KMS-11 (cell line): ENCODE results near the gene GOLGA8N.

ENCODE experiments used
- H2AFZ ChIP-seq: fragments of 200-600 bp; sonication (generic); 2 replicates; pipeline ENCODE4 v1.6.1; 2016; ENCODE audit warnings: antibody characterized with exemption, mixed run types, low read depth
- H3K27ac ChIP-seq: fragments of 200-600 bp; sonication (generic); 2 replicates; pipeline ENCODE4 v1.6.1; 2016; ENCODE audit warnings: mild to moderate bottlenecking, mixed run types
- H3K27me3 ChIP-seq: fragments of 200-600 bp; sonication (generic); 2 replicates; pipeline ENCODE4 v1.6.1; 2017; ENCODE audit warnings: mild to moderate bottlenecking, low read depth, mixed run types, moderate library complexity; ENCODE audit not compliant: insufficient read depth
- H3K36me3 ChIP-seq: fragments of 200-600 bp; sonication (generic); 2 replicates; pipeline ENCODE4 v1.6.1; 2017; ENCODE audit warnings: mild to moderate bottlenecking, mixed run types; ENCODE audit not compliant: insufficient read depth
- H3K4me1 ChIP-seq: fragments of 200-600 bp; sonication (generic); 2 replicates; pipeline ENCODE4 v1.6.1; 2016; ENCODE audit warnings: mild to moderate bottlenecking, low read depth, mixed run types; ENCODE audit not compliant: poor library complexity, severe bottlenecking
- H3K4me2 ChIP-seq: fragments of 200-600 bp; sonication (generic); 2 replicates; pipeline ENCODE4 v1.7.0; 2016; ENCODE audit warnings: mild to moderate bottlenecking, mixed run types
- H3K4me3 ChIP-seq: fragments of 200-600 bp; sonication (generic); IDR thresholded peaks from 2 replicates; pipeline ENCODE4 v1.6.1; 2017; ENCODE audit warnings: low read depth, low read length, mixed read lengths; ENCODE audit not compliant: insufficient read depth
- H3K79me2 ChIP-seq: fragments of 200-600 bp; sonication (generic); 2 replicates; pipeline ENCODE4 v1.6.1; 2016; ENCODE audit warnings: low read depth, mixed run types; ENCODE audit not compliant: insufficient read depth
- H3K9ac ChIP-seq: fragments of 200-600 bp; sonication (generic); 2 replicates; pipeline ENCODE4 v1.6.1; 2016; ENCODE audit warnings: mild to moderate bottlenecking, mixed run types
- H4K20me1 ChIP-seq: fragments of 200-600 bp; sonication (generic); 2 replicates; pipeline ENCODE4 v1.6.1; 2016; ENCODE audit warnings: mild to moderate bottlenecking, mixed run types; ENCODE audit not compliant: insufficient read depth
- CTCF ChIP-seq: fragments of 200-600 bp; sonication (generic); conservative IDR thresholded peaks from 2 replicates; pipeline ENCODE4 v1.6.1; 2017; ENCODE audit warnings: low read depth, mild to moderate bottlenecking, antibody characterized with exemption, low read length, moderate library complexity, mixed read lengths

GOLGA8N gene

GRCh38 chr15:32641517-32642059 lies 48.3 kb downstream of the GOLGA8N start, which contains the start of gene SCG5:
SCG5 (plus strand) TSS chr15:32641710; CDS start chr15:32643593, 1,883 bp downstream.
- H4K20me1 ChIP-seq, result no peaks in the 10 kb centered on the region
- TF ChIP-seq CTCF, result no peak
- H2AFZ ChIP-seq, result no peak within 1 kb of the TSS

GRCh38 chr15:32642667-32643435 lies 49.6 kb downstream of the GOLGA8N start:
- Histone ChIP-seq H4K20me1 (no peaks in the 10 kb centered on the region), H3K4me3 (no peak overlapping the region), H3K27ac (no peak overlapping the region), H3K79me2 (no peaks in the 10 kb centered on the region), H3K4me1 (no peaks in the 10 kb centered on the region), H3K9ac (no peak overlapping the region), H3K36me3 (peaks cover 4% of the 10 kb centered on the region; the same call in 1 of the 2 replicates), H2AFZ (no peak overlapping the region), H3K27me3 (no peaks in the 10 kb centered on the region), H3K4me2 (no peak overlapping the region)
- no peak for TF ChIP-seq CTCF

More at GRCh38 chr15:32641517-32642059, 48.3 kb downstream of the GOLGA8N start, which contains the start of gene SCG5:
- H3K27me3 ChIP-seq, result no peaks in the 10 kb centered on the region
- H3K79me2 ChIP-seq, result no peaks in the 10 kb centered on the region
- H3K4me1 ChIP-seq, result no peaks in the 10 kb centered on the region
- no peak within 1 kb of the TSS for H3K4me3 ChIP-seq
- H3K4me2 ChIP-seq, result no peak within 1 kb of the TSS
- H3K36me3 ChIP-seq, result peaks cover 6% of the 10 kb centered on the region; the same call in 1 of the 2 replicates
- no peak within 1 kb of the TSS for H3K9ac ChIP-seq
- no peak within 1 kb of the TSS for H3K27ac ChIP-seq

- TF ChIP-seq CTCF, result no peak
- Histone ChIP-seq H2AFZ (no peak overlapping the region), H3K27me3 (no peaks in the 10 kb centered on the region), H3K9ac (no peak overlapping the region), H4K20me1 (no peaks in the 10 kb centered on the region), H3K79me2 (no peaks in the 10 kb centered on the region), H3K4me1 (no peaks in the 10 kb centered on the region), H3K4me2 (no peak overlapping the region), H3K27ac (no peak overlapping the region), H3K36me3 (peaks cover 4% of the 10 kb centered on the region; the same call in 1 of the 2 replicates), H3K4me3 (no peak overlapping the region)
Measured at GRCh38 chr15:32643907-32644445, 50.7 kb downstream of the GOLGA8N start.

- Histone ChIP-seq H3K79me2 (no peaks in the 10 kb centered on the region), H4K20me1 (no peaks in the 10 kb centered on the region), H3K27me3 (no peaks in the 10 kb centered on the region), H3K4me1 (peaks cover under 1% of the 10 kb centered on the region), H3K4me3 (no peak overlapping the region), H3K27ac (no peak overlapping the region), H2AFZ (no peak overlapping the region), H3K4me2 (no peak overlapping the region), H3K9ac (no peak overlapping the region), H3K36me3 (no peaks in the 10 kb centered on the region)
- no peak for TF ChIP-seq CTCF
Measured at GRCh38 chr15:32646291-32646690, 53.0 kb downstream of the GOLGA8N start.
